Measurements from ENCODE around the gene KCNJ6. TPM values are rescaled to one million over a fixed set of nuclear protein-coding genes. Genes with fewer than 3 reads are reported as not detected.

Gene KCNJ6
- total RNA-seq, 1 experiment from 2014 or later: not detected

DNA sequence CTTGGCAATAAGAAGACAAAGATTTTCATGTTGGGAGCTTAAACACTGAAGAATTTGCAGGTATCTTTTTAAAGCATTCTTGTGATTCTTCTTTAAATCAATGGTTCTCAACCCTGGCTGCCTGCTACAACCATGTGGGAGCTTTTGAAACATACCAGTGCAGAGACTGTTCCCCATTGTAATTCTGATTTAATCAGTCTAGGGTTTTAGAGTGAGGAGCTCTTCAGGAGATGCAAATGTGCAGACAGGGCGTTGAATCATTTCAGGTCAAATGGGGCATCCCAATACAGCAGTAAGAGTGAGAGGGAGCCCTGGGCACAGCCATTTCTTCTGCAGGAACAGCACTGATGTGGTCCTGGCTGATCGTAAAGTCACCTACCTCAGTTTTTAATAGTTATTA lies 24.3 kb downstream of the KCNJ6 start:
- no peak overlapping the region for H3K27ac ChIP-seq (ENCODE audit: low read depth, low read length)
- no peak for DNase-seq (ENCODE audit: low read depth, low spot score)
- ChIA-PET CTCF (no interaction called here), RAD21 (ENCODE audit: low non-redundant PET in 1 of 2, low total read pairs in 2 of 2, uncharacterized antibody in 2 of 2, unreplicated experiment in 2 of 2) (no interaction called here), POLR2A (no interaction called here)
- no peaks in the 10 kb centered on the region for H3K36me3 ChIP-seq (ENCODE audit: control insufficient read depth in 1 of 2, insufficient read depth in 2 of 2, low read length in 2 of 2)
- no TSS peak for BruUV-seq (replicated peaks)
- H3K27me3 ChIP-seq (ENCODE audit: insufficient read depth, low read length): no peaks in the 10 kb centered on the region
- TF ChIP-seq ZNF274 (IDR thresholded peaks at IDR 0.05; ENCODE audit: low read depth, low read length) (no peak), EGR1 (IDR thresholded peaks at IDR 0.05; ENCODE audit: low read depth) (no peak), FOSL1 (IDR thresholded peaks at IDR 0.05; ENCODE audit: low read depth) (no peak), POLR2AphosphoS5 (IDR thresholded peaks at IDR 0.05; ENCODE audit: low read depth, low read length) (no peak), CEBPB (IDR thresholded peaks at IDR 0.05; ENCODE audit: low read depth) (no peak), SP1 (IDR thresholded peaks at IDR 0.05; ENCODE audit: low read depth) (no peak), POLR2A (IDR thresholded peaks at IDR 0.05; ENCODE audit: borderline replicate concordance, extremely low read depth, insufficient read depth, insufficient read length) (no peak), RAD21 (IDR thresholded peaks at IDR 0.05; ENCODE audit: low read depth) (no peak), ELF1 (IDR thresholded peaks at IDR 0.05; ENCODE audit: borderline replicate concordance, low read depth) (no peak), EZH2 (IDR thresholded peaks at IDR 0.05) (no peak)
- TF ChIP-seq, protein P1, sequence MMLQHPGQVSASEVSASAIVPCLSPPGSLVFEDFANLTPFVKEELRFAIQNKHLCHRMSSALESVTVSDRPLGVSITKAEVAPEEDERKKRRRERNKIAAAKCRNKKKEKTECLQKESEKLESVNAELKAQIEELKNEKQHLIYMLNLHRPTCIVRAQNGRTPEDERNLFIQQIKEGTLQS (IDR thresholded peaks at IDR 0.05): no peak
- TF ChIP-seq, protein P2, sequence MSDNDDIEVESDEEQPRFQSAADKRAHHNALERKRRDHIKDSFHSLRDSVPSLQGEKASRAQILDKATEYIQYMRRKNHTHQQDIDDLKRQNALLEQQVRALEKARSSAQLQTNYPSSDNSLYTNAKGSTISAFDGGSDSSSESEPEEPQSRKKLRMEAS (IDR thresholded peaks at IDR 0.05): no peak
- TF ChIP-seq, protein P3, sequence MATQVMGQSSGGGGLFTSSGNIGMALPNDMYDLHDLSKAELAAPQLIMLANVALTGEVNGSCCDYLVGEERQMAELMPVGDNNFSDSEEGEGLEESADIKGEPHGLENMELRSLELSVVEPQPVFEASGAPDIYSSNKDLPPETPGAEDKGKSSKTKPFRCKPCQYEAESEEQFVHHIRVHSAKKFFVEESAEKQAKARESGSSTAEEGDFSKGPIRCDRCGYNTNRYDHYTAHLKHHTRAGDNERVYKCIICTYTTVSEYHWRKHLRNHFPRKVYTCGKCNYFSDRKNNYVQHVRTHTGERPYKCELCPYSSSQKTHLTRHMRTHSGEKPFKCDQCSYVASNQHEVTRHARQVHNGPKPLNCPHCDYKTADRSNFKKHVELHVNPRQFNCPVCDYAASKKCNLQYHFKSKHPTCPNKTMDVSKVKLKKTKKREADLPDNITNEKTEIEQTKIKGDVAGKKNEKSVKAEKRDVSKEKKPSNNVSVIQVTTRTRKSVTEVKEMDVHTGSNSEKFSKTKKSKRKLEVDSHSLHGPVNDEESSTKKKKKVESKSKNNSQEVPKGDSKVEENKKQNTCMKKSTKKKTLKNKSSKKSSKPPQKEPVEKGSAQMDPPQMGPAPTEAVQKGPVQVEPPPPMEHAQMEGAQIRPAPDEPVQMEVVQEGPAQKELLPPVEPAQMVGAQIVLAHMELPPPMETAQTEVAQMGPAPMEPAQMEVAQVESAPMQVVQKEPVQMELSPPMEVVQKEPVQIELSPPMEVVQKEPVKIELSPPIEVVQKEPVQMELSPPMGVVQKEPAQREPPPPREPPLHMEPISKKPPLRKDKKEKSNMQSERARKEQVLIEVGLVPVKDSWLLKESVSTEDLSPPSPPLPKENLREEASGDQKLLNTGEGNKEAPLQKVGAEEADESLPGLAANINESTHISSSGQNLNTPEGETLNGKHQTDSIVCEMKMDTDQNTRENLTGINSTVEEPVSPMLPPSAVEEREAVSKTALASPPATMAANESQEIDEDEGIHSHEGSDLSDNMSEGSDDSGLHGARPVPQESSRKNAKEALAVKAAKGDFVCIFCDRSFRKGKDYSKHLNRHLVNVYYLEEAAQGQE (IDR thresholded peaks at IDR 0.05; ENCODE audit: low read depth): no peak
- intact Hi-C loops (cut with micrococcal nuclease): no loop called here
- H3K9me2 ChIP-seq (ENCODE audit: insufficient read depth): no peaks in the 10 kb centered on the region
- no peaks in the 10 kb centered on the region for H4K20me1 ChIP-seq (ENCODE audit: insufficient read depth)
- no peak overlapping the region for H3K4me2 ChIP-seq (ENCODE audit: low read length)
- peaks cover 0 to 5% of the 10 kb centered on the region in 2 experiments; a peak in 1 of 4 replicates for H3K9me3 ChIP-seq (ENCODE audit: control insufficient read depth in 1 of 2, insufficient read depth in 1 of 2, low read depth in 1 of 2, low read length in 2 of 2)
- H2AFZ ChIP-seq (ENCODE audit: low read depth, low read length, poor library complexity, severe bottlenecking): no peak overlapping the region
- no peaks in the 10 kb centered on the region for H3K4me1 ChIP-seq (ENCODE audit: control insufficient read depth in 1 of 2, insufficient read depth in 2 of 2, low read length in 2 of 2)
- no peak overlapping the region for H3K4me3 ChIP-seq (replicated peaks in 1 of 2; ENCODE audit: low read depth in 1 of 2, low read length in 2 of 2)
- H3K79me2 ChIP-seq (ENCODE audit: insufficient read depth, low read length): no peaks in the 10 kb centered on the region
- no peak overlapping the region for H3K9ac ChIP-seq (ENCODE audit: low read length)
- ATAC-seq: no peak

Data from HCT116 (cell line).